SKM-1 treated with dmso at 0.1 percent for 144 hours (cell line): ENCODE measurements around the gene DEXI.

Experiments used
- DNase-seq: peaks from one replicate; lab custom pipeline; 2025; ENCODE audit not compliant: unreplicated experiment; lab: John Stamatoyannopoulos, UW

Gene DEXI

DNA sequence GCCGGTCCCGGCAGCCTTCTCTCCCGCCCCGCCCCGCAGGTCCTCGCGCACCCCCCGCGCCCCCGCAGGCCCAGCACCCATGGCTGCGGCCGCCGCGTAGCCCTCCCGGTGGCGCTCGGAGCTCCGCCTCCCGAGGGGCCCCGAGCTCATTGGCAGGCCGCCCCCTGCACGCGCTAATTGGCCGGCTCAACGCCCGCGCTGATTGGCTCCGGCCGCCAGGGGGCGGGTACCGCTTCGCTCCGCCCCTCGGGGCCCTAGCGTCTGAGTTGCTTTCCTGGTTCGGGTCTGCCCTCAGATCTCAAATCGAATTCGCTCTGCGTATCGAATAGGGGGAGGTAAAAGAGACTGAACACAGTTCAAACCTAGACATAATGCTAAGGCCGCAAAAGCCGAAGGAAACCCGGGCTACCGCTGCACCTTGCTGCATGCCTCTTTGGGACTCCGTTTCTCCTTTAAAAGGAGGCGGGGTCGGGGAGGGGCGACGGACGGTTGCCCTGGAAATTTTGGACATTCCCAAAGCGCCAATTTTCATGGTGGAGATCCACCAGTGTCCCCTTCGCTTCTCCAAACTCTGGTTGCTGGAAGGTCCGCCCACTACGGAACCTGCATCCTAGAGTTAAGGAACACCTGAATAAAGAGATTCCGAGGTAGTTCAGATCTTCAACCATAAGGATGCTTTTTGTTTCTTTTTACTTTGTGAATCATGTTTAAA is at the start of gene DEXI:
TSS of gene DEXI (minus strand) at position 117 of the 712 bp plus-strand sequence. CDS start 463 bp downstream, outside the sequence.
- DNase-seq, result peak; percentile 92

- DNase-seq, result no peak
Observed at GRCh38 chr16:10990378-10990777, 48.1 kb upstream of the DEXI start.

- no peak for DNase-seq
Observed at GRCh38 chr16:10989559-10989958, 47.3 kb upstream of the DEXI start.

GRCh38 chr16:10988879-10989278 is 46.6 kb upstream of the DEXI start:
- no peak for DNase-seq

- DNase-seq, result no peak
Observed at GRCh38 chr16:10988164-10988803, 46.0 kb upstream of the DEXI start.

DNA sequence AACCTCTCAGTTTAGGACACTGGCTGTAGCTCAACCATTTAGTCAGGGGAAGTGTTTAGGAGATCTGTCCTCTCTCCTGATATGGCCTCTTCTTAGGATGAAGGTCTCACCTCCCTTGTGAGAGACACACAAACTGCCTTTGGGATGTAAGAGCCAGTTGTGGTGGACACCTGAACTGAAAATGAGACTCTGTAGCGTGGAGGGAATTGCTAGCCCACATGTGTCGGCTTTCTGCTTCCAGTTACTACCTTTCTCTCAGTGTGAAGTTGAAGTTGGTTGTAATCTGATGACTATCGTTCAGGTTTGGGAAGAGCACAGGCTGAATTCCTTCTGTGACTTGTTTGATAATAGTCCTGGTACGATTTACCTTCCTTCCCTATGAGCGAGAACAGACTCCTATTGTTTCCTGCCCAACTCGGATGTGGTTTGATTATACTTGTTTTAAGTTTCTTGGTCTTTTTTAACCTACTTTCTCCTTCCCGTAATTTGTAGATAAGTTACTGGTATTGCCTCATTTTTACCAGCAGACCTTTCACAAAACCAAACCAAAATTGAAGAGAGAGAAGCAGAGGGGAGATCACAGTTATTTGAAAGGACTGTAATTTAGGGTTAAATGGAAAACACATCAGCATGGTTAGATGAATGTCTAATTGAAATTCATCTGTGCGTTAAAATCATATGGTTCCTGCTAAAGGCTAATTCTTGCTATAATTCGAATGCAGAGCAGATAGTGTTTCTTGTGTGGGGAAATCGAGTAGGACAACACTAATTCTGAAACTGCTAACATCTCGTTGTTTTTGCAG is 45.3 kb upstream of the DEXI start:
- no peak for DNase-seq

- DNase-seq, result no peak
Observed at GRCh38 chr16:10984509-10984908, 42.2 kb upstream of the DEXI start.

GRCh38 chr16:10983159-10983558 is 40.9 kb upstream of the DEXI start:
- no peak for DNase-seq

DNA sequence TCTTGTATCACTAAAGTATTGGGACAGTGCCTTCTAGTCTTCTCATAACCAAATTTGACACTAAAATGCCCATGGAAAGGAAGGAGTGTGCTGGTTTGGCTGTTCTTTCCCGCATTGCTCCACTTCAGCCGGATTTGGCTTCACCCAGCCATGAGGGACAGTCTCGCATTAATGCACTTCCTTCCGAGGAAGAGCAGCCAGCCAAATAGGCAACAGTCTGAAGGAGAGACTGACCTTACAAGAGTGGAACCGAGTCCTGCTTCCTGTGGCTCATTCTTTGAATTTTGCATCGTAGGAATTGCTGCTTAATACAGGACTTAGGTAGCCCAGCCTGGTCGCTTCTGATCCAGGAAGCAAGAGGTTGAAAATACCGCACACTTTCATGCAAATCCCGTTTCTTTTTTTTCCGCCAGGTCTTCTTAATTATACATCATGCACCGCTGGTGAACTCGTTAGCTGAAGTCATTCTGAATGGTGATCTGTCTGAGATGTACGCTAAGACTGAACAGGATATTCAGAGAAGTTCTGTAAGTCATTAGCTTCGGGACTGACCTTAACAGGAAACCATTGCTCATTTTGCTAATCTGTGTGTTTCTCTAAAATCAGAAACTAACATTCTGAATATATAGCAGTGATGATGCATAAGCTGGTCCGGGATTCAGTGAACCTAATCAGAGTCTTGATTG is 40.3 kb upstream of the DEXI start:
- no peak for DNase-seq

GRCh38 chr16:10981697-10982216 is 39.5 kb upstream of the DEXI start:
- DNase-seq, result peak; percentile 17

DNA sequence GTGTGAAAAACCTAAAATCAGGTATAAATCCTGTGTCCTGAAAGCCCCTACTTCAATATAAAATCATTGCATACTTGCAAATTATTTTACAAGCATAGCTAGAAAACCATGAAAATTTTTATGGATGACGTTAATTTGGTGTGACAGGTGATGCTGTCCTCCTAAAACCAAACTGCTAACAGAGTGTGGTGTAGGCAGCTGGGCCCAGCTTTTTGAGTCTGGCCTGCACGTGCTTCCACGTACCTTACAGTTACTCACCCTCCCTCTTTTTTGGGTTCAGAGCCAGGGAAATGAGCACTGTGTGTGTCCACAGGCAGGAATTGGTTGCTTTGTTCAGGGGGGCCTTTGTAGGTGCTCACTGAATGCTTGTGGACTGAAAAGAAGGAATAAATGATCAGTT is 38.5 kb upstream of the DEXI start:
- no peak for DNase-seq

- no peak for DNase-seq
Observed at GRCh38 chr16:10979717-10980601, 37.7 kb upstream of the DEXI start.

GRCh38 chr16:10978871-10979446 is 36.7 kb upstream of the DEXI start:
- no peak for DNase-seq

- DNase-seq, result no peak
Observed at GRCh38 chr16:10978124-10978523, 35.9 kb upstream of the DEXI start.

DNA sequence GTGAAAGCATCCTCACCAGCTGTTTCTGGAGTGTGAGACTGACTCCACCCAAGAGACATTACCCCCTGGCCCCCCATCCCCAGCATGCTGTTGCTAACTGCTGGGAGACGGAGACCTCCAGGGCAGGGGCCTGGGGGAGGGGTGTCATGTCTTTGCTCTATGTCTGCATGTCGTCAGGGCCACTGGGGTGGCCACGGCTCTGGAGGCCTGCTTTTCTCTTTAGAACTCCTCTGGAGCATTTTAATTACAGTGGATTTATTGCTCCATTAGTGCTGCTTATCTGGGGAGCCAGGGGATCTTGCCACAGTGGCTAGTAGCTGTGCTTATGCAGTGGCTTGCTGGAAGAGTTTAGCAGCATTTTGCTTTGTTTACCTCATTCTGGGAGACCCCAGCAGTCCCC is 34.4 kb upstream of the DEXI start:
- no peak for DNase-seq

GRCh38 chr16:10972819-10973464 is 30.7 kb upstream of the DEXI start:
- DNase-seq, result no peak

DNA sequence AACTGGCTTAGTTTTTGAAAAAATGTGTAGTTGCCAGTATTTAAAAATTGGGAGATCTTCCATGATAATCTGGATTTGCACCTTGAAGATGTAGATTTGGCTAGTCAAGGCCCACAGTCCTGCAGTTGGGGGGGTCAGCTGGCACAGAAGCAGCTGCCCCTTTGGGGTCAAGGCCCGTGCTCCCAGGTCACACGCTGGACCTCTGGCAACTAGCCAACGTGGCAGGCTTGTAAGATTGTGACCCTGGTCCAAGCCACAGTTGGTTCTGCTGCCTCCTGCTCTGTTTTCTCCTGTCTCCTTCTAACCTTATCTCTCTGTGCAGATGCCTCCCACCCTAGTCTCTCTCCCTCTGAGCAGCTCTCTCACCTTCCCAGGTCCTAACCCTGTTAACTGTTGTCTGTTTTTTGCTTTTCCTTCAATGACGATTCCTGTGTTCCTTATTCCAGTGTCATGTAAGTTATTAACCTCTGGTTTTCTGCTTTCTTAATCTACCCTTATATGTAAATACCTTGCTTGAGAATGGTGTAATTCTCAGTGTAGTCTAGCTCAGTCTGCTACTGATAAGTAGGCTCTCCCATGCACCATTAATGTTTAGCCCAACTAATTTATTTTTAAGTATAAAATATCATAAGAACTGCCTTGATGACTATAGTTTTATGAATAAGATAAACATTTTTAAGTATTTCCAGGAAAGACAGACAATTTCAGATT is 30.0 kb upstream of the DEXI start:
- DNase-seq, result no peak

DNA sequence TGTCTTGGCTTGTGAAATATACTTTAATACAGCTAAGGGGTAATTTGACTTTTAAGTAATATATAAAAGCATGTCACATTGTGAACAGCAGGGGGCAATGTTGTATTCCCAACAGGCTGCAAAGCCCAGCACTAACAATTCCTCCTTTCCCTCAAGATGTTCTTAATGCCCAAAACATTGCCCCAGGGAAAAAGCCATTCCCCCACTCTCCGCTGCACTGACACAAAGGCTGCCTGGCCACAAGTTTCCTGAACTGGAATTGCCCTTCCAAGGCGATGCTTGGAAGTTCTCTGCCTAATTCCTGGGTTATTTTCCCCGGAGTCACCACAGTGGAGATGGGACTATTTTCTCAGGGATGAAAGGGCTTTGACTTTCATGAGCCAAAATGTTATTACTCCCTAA is 29.3 kb upstream of the DEXI start:
- peak; percentile 22 for DNase-seq

DNA sequence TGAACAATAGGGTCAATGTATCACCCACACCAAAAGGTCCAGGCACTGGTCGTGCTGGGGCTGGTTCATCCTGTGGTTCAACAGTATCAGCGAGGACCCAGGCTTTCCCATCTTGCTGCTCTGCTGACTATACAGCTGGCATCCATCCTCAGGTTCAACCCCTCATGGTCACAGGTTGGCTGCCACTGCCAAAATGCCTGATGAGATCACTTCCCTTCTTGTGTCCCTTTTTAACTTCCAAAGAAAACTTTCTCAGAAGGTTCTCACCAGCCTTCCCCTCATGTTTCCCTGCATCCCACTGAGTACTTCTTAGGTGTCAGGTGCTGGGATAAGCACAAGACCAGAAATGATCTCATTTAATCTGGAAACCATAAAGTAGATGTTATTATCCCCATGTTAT is 27.8 kb upstream of the DEXI start:
- no peak for DNase-seq
